ENCODE data around the gene ISG20L2.

ISG20L2 gene

DNA sequence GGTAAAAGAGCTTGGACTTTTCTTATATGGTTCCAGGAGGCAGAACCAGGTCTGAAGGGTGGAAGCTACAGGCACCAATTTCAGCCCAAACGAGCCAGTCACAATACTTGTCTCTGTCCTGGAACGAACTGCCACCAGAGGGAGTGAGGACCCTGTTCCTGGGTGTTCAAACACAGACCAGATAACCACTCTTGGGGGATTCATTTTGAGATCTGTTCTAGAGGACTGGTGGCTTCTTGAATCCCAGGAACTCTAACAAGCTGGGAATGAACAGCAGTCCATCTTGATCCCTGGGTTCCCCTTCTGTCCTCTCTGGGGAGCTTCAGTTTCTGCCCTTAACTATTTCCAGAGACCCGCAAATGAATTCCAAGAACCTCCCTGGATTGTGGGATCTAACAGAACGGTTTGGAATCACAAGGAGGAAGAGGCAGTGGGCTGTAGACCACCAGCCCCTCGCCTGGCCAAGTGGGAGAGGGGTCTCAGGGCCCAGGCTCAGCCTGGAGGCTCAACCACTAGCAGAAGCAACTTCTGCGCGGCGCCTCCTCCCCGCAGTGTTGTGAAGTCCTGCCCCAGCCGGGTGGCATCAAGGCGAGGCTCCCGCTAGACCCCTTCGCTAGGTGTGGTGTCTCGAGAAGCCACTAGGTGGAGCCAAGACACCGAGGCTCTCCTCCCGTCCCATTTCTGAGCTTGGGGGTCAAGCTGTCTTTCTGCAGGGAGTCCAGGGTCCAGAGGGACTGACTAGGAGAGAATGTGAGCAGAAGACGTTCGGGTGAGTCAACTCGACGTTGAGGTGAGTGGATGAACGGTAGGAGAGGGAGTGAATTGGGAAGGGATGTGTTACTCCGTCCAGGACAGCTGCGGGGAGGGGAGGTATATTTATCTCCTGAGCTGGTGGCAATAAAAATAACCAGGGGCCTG, 39.3 kb downstream of the ISG20L2 start:
- peak; percentile 87 to 89 (median 87) for DNase-seq

DNA sequence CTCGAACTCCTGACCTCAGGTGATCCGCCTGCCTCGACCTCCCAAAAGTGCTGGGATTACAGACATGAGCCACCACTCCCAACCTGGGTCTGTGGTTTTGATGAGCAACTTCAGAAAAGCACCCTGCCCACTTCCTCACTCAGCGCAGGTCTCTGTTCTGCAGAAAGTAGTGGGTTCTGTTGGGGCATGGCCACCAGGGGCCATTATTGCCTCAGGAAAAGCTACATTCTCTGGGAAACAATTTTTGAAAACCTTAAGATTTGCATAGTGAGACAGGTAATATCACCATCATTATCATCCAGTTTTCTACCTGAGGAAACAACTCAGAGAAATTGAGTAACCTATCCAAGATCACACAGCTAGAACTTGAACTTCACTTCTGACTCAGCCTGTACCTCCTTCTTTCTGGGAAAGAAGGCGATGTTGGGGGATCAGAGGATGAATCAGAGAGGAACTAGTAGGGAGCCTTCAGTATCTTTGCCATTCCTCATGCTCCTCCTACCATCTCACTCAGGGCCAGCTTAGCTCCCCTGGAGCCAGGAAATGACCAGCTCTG, 44.3 kb downstream of the ISG20L2 start:
- peak; percentile 52 to 60 (median 60) for DNase-seq

DNA sequence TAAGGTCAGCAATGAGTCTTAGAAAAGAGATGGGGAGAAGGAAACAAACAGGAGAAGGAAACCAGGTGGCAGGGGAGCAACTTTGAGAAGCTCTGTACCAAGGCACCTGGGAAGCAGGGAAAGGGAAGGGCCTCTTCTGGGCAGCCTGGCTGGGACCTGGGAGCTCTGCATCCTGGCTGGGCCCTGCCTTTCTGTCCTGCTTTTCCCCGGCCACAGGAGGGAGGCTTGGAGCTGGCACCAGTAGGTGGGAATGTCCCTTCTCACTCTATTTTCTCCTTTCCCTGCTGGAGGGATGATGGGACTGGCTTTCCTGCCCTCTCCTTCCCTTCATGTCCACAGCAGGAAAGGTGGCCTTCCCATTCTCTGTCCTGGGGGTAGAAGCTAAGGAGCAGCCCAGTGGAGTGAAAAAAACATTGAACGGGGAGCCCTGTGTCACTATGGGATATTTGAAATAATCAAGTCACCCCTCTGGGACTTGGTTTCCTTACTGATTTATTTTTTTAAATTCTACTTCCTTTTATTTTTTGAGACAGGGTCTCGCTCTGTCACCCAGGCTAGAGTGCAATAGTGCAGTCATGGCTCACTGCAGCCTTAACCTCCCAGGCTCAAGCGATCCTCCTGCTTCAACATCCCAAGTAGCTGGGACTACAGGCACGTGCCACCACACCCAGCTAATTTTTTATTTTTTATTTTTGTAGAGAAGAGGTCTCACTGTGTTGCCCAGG, 46.2 kb downstream of the ISG20L2 start:
- no peak for DNase-seq

DNA sequence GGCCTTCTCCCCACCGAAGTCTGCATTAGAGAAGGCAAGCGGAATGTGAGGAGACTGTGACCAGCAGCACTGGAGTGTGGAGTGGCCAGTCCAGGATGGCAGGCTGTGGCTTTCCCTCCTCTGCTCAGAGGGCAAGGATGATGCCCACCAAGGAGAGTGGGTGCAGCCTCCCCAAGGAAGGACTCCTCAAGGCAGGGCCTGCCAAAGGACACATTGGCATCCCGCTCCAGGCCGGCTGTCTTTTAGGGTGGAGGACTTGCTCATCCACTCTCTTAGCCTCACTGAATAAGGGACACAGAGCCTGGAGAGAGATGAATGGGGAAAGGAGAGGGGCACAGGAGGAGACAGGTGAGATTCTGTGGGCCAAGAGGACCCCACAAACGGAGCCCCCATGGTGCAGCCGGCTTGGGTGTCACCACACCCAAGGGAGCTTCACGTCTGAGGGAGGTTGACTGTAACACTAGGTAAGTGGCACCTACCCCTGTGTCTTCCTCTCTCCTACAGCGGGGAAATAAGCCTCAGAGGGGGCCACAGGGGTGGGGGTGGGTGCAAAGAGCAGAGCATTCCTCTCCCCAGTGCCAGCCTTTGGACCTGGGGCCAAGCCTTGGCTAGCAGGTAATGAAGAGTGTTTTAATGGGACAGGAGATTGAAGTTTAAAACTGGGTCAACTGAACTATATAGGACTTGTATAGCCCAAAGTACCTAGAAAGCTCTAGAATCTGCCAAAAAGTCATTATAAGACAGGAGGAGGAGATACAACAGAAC, 47.2 kb downstream of the ISG20L2 start:
- no peak for DNase-seq

DNA sequence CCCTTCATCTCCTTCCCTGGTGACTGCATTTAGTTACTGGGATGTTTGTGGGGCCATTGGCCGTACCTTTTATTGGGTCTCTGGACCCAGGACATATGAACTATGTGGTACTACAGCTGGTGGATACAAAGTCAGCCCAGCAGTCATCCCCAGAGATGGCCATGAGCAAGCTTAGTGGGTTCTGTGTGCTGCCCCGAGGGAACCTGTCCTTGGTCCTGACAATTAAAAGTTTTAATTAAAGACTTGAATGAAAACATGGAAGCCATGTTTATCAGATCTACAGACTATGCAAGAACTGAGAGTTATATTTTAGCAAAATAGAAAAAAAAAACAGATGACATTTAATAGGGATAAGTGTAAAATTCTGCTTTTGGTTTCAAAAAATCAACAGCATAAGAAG, 48.5 kb downstream of the ISG20L2 start:
- no peak for DNase-seq

DNA sequence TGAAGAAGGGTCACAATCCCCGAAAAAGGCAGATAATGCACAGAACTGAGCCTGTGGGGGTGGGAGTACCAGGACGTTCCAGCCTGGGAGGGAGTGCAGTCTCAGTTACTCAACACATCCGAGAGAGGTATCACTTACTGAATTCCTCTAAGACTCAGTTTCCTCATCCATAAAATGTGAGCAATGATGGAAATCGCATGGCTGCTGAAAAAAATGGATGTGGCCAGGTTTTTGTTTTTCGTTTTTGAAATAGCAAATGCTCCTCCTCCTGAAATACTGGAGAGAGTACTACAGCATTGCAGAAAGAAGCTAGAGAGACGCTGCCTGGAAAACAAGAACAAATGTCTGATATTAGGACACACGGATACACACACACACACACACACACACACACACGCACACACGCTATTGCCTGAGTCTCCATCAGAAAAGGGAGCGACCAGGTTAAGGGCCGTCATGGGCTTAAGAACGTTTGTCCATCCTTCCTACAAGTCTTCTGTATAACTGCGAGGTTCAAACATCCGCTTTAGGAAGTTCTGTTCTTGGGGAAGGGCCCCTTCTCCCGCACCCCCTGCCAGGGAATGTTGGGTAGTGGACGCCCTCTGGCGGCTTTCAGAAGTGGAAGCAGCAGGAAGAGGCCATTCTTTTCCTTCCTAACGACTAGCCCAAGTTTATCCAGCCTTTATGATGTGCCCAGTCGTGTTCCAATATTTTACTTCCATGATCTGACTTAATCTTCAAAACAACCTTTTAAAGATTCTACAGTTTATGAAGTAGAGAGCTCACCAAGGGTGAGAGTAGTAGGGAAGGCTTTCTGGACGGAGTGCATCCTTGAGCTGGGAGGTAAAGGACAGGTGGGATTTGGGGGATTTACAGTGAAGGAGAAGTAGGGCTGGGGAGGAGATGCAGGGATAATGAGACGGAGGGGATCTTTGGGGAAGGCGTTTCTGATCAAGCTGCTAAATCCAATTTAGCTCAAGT, 50.7 kb downstream of the ISG20L2 start:
- DNase-seq, result peak; percentile 68 to 84 (median 80)

DNA sequence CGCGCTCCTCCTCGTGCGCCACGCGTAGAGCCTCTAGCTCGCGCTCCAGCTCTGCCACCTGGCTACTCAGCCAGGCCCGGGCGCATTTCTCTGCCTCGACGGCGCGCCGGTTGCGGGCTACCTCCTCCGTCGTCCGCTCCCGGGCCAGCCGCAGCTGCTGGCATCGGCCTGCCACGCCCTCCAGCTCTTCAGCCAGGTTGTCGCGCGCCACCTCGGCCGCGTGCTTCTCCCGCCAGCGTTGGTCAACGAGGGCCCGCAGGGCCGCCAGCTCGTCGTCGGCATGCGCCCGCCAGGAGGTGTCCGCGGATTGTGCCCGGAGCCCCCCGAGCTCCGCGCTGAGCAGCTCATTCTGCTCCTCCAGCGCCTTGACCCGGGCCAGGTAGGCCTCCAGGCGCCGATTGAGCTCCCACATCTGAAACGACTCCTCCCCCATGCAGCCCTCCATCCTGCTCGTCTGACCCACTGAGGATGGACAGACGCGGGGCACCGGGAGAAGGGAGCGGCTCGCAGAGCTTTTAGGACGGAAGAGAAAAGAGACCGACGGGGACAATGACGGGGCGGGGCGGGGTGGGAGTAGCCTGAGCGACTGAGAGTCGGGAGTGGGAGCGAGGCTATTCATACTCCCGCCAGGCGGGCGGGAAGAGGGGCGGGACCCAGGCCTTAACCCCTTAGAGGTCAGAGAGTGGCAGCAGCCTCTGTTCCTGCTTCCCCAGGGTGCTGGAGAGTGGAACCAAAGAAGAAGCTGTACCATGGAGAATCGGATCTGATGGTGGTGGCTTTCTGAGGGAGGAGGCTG, 51.5 kb downstream of the ISG20L2 start, which contains the start of gene NES:
Gene NES, minus strand, starts transcription at position 588 of the 796 bp plus-strand sequence. Its CDS starts 143 bp downstream, at position 445.
- peak; percentile 42 to 59 (median 50) for DNase-seq

DNA sequence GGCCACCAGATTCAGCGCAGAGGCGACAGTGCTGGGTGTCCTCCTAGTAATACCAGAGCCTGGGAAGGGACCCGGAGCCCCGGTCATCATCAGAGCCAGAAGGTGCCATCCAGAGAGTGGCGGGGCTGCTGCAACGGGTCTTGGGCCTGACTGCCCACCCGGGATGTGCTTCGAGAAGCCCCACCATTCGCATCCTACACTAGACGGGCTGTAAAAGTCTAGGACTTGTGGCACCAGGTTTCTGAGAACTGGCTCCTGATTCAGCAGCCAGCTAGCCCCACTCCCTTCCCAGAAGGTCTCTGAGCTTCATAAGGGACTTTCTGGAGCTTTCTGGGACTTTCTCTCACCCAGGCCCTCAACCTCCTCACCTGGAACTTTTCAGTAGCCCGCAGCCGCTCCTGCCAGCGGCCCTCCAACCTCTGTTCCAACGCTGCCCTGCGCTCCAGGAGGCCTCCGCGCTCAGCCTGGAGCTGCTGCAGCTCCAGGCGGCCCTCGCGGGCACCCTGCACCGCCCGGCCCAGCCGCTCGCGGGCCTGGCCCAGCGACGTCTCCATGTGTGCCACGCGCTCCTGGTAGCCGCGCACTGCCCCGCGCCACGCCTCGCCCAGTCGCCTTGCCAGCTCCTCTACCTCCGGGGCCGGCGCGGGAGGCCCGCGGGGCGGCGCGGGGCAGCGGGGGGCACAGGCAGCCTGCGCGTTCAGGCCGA, 52.3 kb downstream of the ISG20L2 start:
- DNase-seq, result no peak

DNA sequence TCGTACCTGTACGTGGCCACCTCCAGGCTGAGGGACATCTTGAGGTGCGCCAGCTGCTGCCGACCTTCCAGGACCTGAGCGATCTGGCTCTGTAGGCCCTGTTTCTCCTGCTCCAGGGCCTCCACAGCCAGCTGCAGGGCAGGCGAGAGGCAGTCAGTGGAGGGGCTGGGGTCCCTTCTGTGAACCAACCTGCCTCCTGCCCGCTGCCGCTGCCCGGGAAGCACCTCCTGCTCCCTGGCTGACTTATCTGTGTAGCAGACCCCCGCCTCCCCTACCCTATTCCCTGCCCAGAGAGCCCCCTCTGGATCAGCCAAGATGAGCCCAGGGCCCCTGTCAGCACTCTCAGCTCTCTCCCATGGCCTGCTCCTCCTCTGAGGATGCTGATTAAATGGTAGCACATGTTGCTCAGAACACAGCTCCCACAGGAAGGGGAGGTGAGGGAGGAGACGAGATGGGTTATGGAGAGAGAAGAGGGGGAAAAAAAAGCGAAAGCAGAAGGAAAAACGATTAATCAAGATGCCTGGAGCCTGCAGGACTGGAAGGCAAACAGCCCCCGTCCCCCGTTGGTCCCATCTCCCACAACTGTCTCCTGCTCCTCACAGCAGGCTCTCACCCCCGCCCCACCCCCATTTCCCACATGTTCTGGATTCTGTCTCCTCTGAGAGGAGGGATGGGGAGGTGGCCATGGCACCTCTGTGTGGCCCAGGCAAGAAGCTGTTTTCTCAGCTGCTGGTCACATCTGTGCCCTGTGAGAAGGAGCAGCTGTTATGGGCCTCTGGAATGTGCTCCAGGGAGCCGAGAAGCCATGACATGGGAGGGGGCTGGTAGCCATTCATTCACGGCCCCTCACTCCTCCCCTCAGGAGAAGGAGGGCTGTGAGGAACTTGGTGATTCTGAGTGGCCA, 53.1 kb downstream of the ISG20L2 start:
- no peak for DNase-seq

DNA sequence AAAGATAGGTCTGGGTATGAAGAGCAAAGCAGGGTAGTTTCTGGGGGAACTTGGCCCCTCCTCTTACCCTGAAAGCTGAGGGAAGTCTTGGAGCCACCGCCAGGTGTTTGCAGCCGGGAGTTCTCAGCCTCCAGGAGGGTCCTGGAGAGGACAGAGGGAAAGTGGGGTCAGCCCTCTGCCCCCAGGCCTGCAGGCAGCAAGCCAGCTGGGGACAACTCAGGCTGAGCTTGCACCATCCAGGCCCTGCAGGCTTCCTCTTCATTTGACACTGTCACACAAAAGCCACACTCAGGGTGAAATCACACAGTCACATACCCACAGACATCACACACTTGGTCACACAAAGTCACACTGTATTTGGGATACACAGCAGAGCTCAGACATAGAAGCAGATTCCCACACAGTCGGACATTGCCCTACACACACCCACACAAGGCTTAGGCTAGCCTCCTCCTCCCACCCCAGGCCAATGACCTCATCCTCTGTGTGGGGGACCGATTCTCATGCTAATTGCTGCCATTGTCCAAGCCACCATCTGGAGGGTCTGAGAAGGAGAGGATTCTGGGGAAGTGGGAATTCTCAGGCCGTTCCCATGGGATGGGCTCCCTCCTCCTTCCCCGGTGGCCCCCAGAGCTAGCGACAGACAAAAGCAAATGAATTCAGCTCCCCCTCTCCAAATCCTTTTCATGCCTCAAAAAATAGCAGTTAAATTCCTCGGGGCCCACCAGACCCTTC, 55.0 kb downstream of the ISG20L2 start:
- DNase-seq, result peak; percentile 43 to 56 (median 44)

Measured in suppressor macrophage treated with lipopolysaccharide for 1 hour (primary cell).